ENCODE results near the gene AQP11.

GRCh38 chr11:77644887-77645286 lies 55.1 kb downstream of the AQP11 start:
- no peak for TF ChIP-seq ARNTL (CRISPR knock-in tag; IDR thresholded peaks at IDR 0.05; ENCODE audit: borderline replicate concordance, low read depth)
- TF ChIP-seq ZNF8 (CRISPR knock-in tag; IDR thresholded peaks at IDR 0.05) = no peak
- no peak for TF ChIP-seq ZFP3 (CRISPR knock-in tag; IDR thresholded peaks at IDR 0.05)
- no peak for TF ChIP-seq SNAI2 (CRISPR knock-in tag; IDR thresholded peaks at IDR 0.05)
- no peak for TF ChIP-seq CREB5 (CRISPR knock-in tag; IDR thresholded peaks at IDR 0.05; ENCODE audit: low read depth)
- no peak for TF ChIP-seq TOX (CRISPR knock-in tag; IDR thresholded peaks at IDR 0.05; ENCODE audit: borderline replicate concordance)
- TF ChIP-seq ZNF565 (CRISPR knock-in tag; conservative IDR thresholded peaks at IDR 0.05; ENCODE audit: low read depth) = no peak
- TF ChIP-seq ZNF70 (CRISPR knock-in tag; IDR thresholded peaks at IDR 0.05) = no peak
- no peak for TF ChIP-seq RARB (CRISPR knock-in tag; IDR thresholded peaks at IDR 0.05)
- TF ChIP-seq ZC3H10 (CRISPR knock-in tag; IDR thresholded peaks at IDR 0.05) = no peak
- TF ChIP-seq PATZ1 (CRISPR knock-in tag; IDR thresholded peaks at IDR 0.05; ENCODE audit: borderline replicate concordance) = no peak
